Esophagus mucosa (tissue), 1 donor: ENCODE measurements around the gene PHACTR2. TPM values are rescaled to one million over a fixed set of nuclear protein-coding genes. Genes with fewer than 3 reads are reported as not detected.
"Not testable (repeated sequence)": the region's sequence is repeated elsewhere in the genome, so short reads cannot be mapped to it uniquely, and the experiment has no call there.

Source experiments
- ATAC-seq: fragments of 200-7000 bp; cut with Tn5 transposase; one replicate; pipeline ENCODE4 v1.9.1; 2020
- total RNA-seq: library from RNA; stranded (reverse); gene quantifications from one replicate; pipeline ENCODE4 v1.2.4, GENCODE V29; 2023
- donor health status: DM: yes; HTN: yes; CAD: no.

The PHACTR2 gene
- total RNA-seq, 1 donor from 2014 or later, result 34.8 TPM

DNA sequence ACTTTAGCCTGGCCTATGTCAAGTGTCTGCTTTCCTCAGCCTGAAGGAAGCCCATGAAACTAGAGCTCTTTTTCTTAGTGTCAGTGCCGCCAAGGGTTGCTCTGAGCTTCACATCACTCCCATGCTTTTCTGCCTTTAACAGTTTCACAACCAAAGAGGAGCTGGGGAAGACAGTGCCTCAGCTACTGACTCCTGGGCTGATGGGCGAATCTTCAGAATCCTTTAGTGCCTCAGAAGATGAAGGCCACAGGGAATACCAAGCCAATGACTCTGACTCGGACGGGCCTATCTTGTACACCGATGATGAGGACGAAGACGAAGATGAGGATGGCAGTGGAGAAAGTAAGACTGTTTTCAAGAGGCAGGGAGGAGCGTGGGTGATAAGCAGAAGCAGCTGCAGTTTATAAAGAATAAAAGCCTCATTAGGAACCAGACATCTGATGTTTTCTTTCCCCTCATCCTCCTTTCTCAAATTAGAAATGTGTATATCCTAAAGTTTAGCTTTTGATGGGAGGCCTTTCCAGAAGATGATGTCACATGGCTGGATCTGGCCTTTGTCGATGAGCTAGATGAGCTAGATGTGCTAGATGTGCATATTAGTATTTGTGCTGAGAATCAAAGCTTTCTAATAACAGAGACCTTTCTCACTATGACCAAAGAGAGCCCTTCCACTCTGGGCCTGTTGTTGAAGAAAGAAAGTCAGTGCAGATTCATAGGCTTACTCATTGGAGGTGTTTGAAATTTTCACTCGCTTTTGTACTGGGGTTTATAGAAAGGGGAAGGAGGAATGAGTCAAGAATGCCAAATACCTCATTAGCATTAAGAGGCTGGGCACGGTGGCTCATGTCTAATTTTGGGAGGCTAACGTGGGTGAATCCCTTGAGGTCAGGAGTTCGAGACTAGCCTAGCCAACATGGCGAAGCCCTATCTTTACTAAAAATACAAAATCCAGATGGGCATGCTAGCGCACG lies 94.6 kb downstream of the PHACTR2 start:
- peak; percentile 68 for ATAC-seq

GRCh38 chr6:143773506-143774150 lies 95.9 kb downstream of the PHACTR2 start:
- peak; percentile 23 for ATAC-seq

DNA sequence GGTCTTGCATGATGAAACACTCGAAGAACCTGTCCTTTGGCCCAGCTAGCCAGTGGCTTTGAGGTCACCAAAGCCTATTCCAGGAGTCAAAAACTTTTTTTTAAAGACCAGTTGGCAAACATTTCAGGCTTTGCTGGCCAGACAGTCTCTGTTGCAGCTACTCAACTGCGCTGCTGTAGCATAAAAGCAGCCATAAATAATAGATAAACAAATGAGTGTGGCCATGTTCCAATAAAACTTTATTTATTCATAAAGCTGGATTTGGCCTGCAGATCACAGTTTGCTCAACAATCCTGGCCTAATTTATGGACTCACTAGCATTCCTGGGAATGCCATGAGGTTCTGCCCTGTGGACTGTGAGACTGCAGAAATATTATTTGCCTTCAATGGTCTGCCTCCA lies 96.6 kb downstream of the PHACTR2 start:
- no peak for ATAC-seq

DNA sequence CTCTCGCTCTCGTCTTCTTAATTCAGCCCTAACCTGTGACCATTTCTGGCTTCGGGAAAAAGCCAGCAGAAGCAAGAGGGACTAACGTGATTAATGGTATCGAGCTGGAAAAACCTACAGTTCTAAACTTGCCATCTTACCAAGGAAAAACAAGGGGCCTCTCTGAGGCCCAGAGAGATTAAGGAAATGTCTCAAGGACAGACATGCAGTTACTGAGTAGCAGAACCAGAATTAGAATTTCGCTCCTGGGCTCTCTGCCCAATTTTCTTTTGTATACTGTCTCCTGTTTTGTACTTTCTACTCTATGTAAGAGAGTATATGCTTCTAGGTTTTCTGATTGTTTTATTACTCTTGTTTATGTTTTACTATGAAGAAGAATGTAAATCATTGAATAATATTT lies 97.6 kb downstream of the PHACTR2 start:
- ATAC-seq, result no peak

- no peak for ATAC-seq
Measured at GRCh38 chr6:143778926-143779325, 101.2 kb downstream of the PHACTR2 start.

DNA sequence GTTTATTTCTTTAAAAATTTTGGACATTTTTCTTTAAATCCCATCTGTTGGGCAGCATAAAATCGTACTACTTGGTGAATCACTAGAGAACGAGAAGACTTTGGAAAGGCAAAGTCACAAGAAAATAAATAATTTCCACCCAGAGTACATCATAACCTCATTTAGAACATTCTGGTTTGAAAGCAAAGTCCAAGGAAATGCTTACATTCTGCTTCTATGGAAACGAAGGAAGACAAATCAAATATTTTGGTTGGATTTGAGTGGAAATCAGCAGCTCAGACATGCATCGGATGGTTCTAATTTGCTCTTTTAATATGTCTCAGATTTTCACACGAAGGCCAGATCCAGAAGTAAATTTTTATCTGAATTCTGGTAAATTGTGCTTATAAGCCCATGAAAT lies 104.7 kb downstream of the PHACTR2 start:
- ATAC-seq, result no peak

GRCh38 chr6:143783077-143783476 lies 105.3 kb downstream of the PHACTR2 start:
- no peak for ATAC-seq

- ATAC-seq, result no peak
Measured at GRCh38 chr6:143784316-143784715, 106.6 kb downstream of the PHACTR2 start.

DNA sequence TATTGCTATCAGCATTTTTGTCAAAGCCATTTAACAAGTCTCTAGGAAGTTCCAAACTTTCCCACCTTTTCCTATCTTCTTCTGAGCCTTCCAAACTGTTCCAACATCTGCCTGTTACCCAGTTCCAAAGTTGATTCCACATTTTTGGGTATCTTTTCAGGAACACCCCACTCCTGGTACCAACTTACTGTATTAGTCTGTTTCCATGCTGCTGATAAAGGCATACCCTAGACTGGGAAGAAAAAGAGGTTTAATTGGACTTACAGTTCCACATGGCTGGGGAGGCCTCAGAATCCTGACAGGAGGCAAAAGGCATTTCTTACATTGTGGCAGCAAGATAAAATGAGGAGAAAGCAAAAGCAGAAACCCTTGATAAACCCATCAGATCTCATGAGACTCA lies 108.6 kb downstream of the PHACTR2 start:
- not testable (repeated sequence) for ATAC-seq

DNA sequence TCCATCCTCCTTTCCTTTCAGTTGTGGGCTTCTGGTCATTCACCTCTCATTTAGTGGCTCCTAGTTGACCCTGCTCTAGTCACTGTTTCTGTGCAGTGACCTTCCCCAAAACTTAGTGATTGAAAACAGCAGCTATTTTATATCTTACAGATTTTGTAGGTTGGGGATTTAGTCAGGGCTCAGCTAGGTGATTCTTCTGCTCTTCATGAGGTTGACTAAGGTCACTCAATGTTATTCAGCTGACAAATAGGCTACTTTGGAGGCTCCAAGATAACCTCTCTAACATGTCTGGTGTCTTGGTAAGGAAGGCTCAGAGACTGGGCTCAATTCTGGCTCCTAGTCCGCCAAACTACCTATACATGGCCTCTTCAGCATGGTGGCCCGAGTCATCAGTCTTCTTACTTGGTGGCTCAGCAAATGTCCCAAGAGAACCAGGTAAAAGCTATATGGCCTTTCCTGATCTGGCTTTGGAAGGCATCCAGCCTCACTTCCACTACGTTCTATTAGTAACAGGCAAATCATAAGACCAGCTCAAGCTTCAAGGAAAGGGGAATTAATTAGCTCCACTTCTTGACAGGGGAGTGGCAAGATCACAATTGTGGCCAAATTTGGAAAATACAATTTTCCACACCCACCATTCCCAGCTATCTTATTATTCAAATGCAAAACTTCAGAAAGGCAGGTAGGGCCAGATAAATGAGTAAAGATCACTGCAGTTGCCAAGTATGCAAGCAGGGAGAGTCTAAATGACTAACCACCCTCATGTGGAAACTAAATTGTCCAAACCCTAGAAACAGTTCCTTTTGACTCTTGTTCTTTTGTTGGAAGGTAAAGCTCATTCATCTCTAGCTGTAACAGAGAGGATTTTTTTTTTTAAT lies 114.9 kb downstream of the PHACTR2 start:
- ATAC-seq, result peak; percentile 96

GRCh38 chr6:143793280-143793619 lies 115.5 kb downstream of the PHACTR2 start:
- ATAC-seq, result no peak

DNA sequence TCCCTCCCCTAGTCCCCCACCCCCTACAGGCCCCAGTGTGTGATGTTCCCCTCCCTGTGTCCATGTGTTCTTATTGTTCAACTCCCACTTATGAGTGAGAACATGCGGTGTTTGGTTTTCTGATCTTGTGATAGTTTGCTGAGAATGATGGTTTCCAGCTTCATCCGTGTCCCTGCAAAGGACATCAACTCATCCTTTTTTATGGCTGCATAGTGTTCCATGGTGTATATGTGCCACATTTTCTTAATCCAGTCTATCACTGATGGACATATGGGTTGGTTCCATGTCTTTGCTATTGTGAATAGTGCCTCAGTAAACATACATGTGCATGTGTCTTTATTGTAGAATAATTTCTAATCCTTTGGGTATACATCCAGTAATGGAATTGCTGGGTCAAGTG lies 118.8 kb downstream of the PHACTR2 start:
- ATAC-seq, result not testable (repeated sequence)

DNA sequence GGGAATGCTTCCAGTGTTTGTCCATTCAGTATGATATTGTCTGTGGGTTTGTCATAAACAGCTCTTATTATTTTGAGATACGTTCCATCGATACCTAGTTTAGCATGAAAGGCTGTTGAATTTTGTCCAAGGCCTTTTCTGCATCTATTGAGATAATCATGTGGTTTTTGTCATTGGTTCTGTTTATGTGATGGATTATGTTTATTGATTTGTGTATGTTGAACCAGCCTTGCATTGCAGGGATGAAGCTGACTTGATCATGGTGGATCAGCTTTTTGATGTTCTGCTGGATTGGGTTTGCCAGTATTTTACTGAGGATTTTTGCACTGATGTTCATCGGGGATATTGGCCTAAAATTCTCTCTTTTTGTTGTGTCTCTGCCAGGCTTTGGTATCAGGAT lies 120.7 kb downstream of the PHACTR2 start:
- not testable (repeated sequence) for ATAC-seq

DNA sequence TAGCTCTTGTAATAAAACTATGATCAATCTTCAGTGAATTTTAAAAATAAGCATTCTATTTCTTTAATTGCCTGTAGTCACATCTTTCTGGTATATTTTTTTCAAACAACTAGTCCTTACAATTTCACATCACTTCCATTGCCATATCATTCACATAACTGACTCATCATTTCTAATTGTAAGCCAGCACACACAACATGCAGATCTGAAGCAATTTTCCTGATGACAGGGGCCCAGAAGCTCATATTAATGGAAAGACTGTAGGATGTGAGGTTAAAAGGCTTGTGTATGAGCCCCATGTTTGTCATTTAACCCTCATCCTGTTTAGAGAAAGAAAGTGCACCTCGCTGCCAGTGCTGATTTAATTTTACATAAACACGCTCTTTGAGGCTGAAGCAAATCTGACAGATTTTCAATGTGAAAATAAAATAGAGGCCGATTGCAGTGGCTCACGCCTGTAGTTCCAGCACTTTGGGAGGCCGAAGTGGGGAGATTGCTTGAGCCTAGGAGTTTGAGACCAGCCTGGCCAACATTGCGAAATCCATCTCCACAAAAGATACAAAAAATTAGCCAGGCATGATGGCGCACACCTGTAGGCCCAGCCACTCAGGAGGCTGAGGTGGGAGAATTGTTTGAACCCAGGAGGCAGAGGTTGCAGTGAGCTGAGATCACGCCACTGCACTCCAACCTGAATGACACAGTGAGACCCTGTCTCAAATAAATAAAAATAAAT lies 125.2 kb downstream of the PHACTR2 start:
- no peak for ATAC-seq

- no peak for ATAC-seq
Measured at GRCh38 chr6:143803769-143804568, 126.2 kb downstream of the PHACTR2 start.

- no peak for ATAC-seq
Measured at GRCh38 chr6:143804835-143805239, 127.1 kb downstream of the PHACTR2 start.

DNA sequence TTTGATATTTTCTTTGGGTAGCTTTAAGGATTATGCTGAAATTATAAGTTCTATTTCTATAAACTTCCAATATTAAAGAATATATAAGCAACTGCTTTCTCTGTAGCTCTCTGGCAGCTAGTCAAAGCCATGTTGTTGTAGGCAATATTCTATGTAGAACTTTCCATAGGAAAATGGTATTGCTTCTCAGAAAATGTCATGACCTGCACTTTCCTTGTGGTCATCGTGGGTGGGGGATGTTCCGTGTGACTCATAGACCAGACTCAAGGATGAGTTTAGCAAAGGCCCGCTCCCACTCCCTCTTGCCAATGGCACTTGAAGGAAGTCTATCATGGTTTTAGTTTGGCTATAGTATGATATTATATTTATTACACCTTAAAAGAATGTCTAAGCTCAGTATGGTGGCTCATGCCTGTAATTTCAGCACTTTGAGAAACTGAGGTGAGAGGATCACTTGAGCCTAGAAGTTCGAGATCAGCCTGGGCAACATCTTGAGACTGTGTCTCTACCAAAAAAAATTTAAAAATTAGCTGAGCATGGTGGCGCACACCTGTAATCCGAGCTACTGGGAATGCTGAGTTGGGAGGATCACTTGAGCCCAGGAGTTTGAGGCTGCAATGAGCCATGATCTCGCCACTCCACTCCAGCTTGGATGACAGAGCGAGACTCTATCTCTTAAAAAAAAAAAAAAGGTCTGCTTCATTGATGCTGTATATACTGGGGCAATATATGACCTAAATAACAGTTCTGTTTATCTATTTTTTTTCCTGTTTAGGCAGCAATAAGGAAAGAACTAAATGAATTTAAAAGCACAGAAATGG lies 128.7 kb downstream of the PHACTR2 start:
- no peak for ATAC-seq

DNA sequence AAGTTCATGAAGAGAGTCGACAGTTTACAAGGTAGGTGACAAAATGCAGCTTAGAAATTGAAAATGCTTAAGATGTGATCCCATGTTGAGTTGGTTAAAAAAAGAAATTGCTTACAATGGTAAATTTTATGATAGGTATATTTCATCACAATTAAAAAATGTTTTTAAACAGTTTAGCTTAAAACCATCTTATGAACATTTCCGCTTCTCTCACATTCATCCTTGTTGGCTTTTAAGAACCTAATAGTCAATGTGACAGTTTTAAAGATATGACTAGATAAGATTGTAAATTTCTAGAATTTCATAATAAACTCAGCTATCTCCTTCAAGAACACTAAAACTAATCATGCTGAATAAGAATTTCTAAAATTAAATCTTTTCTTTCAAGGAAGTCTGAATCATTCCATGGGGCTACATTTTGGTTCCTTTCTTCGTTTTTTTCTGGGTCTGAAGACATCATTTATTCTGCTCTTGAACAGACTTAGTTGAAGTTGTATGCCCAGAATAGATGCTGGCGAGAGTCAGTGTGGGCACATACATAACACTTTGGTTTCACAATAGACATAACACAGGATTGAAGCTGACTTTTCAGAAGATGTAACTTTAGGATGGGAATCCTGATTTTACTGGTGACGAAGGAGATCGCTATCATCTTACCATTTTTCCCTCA lies 129.5 kb downstream of the PHACTR2 start:
- ATAC-seq, result no peak

DNA sequence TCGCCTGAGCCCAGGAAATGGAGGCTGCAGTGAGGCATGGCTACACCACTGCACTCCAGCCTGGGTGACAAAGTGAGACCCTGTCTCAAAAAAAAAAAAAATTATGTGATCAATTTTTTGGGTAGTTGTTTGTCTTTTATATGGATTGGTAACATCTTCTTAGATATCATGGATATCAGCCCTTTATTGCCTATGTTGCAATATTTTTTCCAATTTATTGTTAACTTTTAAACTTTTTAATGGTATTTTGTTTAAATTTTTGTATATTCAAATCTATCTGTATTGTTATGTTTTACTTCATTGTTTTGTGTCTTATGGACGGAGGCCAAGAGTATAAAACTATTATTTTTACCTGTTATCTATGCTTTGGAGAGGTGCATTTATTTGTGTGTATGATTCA lies 133.0 kb downstream of the PHACTR2 start:
- no peak for ATAC-seq
